Endothelial cell of umbilical vein (primary cell): Measurements from ENCODE around the gene KLHDC1. TPM values are rescaled to one million over a fixed set of nuclear protein-coding genes. Genes with fewer than 3 reads are reported as not detected.

Experiments
- BruUV-seq: library from RNA; stranded (reverse); fragments of 400-500 nt; replicated peaks from 2 replicates; lab custom pipeline; 2021; lab: Mats Ljungman, UMichigan
- CTCF ChIA-PET: fragments of 300-600, 350-600 bp; sonication (Branson Sonifier 250); formaldehyde crosslinking; loops from one replicate; lab custom pipeline; 2021; ENCODE audit warnings: antibody characterized with exemption, inconsistent platforms; lab: Charles Lee
- POLR2A ChIA-PET: fragments of 300-600, 350-600 bp; sonication (Branson Sonifier 250); formaldehyde crosslinking; loops from one replicate; lab custom pipeline; 2021; ENCODE audit warnings: antibody characterized with exemption, inconsistent platforms; lab: Charles Lee
- DNase-seq: peaks from one replicate; pipeline ENCODE4 v3.0.0-alpha.2; 2011; ENCODE audit warnings: low read depth, low spot score
- FAIRE-seq: peaks from 2 replicates; lab custom pipeline; 2011; peaks lifted over from hg19 to GRCh38; lab: Jason Lieb, UNC
- H2AFZ ChIP-seq: 2 replicates; pipeline ENCODE4 v1.6.0; 2012; ENCODE audit warnings: low read depth, low read length, control low read depth, inconsistent platforms
- H3K27ac ChIP-seq: 2 replicates; pipeline ENCODE4 v1.5.1; 2011; ENCODE audit warnings: low read depth, mild to moderate bottlenecking, control low read depth, low read length, moderate library complexity; ENCODE audit not compliant: insufficient read depth
- H3K27me3 ChIP-seq, 2 experiments: 2 replicates each; pipeline versions ENCODE4 v1.6.0 to v1.6.1; 2011; ENCODE audit warnings: low read length in 2 of 2, mixed read lengths in 1 of 2; ENCODE audit not compliant: control insufficient read depth in 2 of 2, insufficient read depth in 2 of 2
- H3K36me3 ChIP-seq, 2 experiments: 2 replicates in 1 of 2; 3 replicates in 1 of 2; pipeline ENCODE4 v1.5.1; 2011; ENCODE audit warnings: low read length in 2 of 2, mild to moderate bottlenecking in 1 of 2, moderate library complexity in 1 of 2; ENCODE audit not compliant: control insufficient read depth in 2 of 2, insufficient read depth in 2 of 2; ENCODE audit errors: extremely low read depth in 1 of 2
- H3K4me1 ChIP-seq: 3 replicates; pipeline ENCODE4 v1.5.1; 2011; ENCODE audit warnings: mild to moderate bottlenecking, low read length; ENCODE audit not compliant: control insufficient read depth, insufficient read depth; ENCODE audit errors: extremely low read depth
- H3K4me2 ChIP-seq: 2 replicates; pipeline ENCODE4 v1.6.1; 2011; ENCODE audit warnings: low read length, control low read depth, mixed read lengths; ENCODE audit not compliant: insufficient read depth
- H3K4me3 ChIP-seq, 3 experiments: fragments of 200-600 bp in 1 of 3; sonication (generic), shearing (Covaris generic) in 1 of 3; replicated peaks in 1 of 3; 2 replicates each; pipeline ENCODE4 v1.5.1; 2011 to 2016; ENCODE audit warnings: control low read depth in 3 of 3, low read length in 3 of 3, mild to moderate bottlenecking in 2 of 3, inconsistent platforms in 1 of 3, low read depth in 1 of 3, moderate library complexity in 1 of 3; ENCODE audit not compliant: insufficient read depth in 1 of 3
- H3K79me2 ChIP-seq: 2 replicates; pipeline ENCODE4 v1.6.0; 2012; ENCODE audit warnings: low read length, inconsistent platforms; ENCODE audit not compliant: control insufficient read depth, insufficient read depth
- H3K9ac ChIP-seq: replicated peaks from 2 replicates; pipeline ENCODE3; 2011; ENCODE audit warnings: low read length, control low read depth; ENCODE audit not compliant: insufficient read depth; ENCODE audit errors: extremely low read depth
- H3K9me1 ChIP-seq: replicated peaks from 3 replicates; pipeline ENCODE4 v1.6.0; 2011; ENCODE audit warnings: mild to moderate bottlenecking, low read length; ENCODE audit not compliant: control insufficient read depth, insufficient read depth; ENCODE audit errors: extremely low read depth
- H3K9me3 ChIP-seq: replicated peaks from 2 replicates; pipeline ENCODE4 v1.5.1; 2012; ENCODE audit warnings: low read length, inconsistent platforms; ENCODE audit not compliant: control insufficient read depth, insufficient read depth
- H4K20me1 ChIP-seq: replicated peaks from 2 replicates; pipeline ENCODE3; 2011; ENCODE audit warnings: mild to moderate bottlenecking, low read length; ENCODE audit not compliant: control insufficient read depth, insufficient read depth; ENCODE audit errors: extremely low read depth
- CTCF ChIP-seq, 2 donors: IDR thresholded peaks; 1 replicate in 1 of 2; 2 replicates in 1 of 2; pipeline ENCODE4 v1.5.1; 2011; ENCODE audit warnings: low read length in 2 of 2, mild to moderate bottlenecking in 2 of 2, moderate library complexity in 2 of 2, control low read depth in 1 of 2, inconsistent platforms in 1 of 2, low read depth in 1 of 2; ENCODE audit not compliant: insufficient read depth in 1 of 2; ENCODE audit errors: extremely low read depth in 1 of 2
- EZH2 ChIP-seq: IDR thresholded peaks from 2 replicates; pipeline ENCODE4 v1.6.1; 2012; ENCODE audit warnings: borderline replicate concordance, low read depth, mild to moderate bottlenecking, moderate library complexity, low read length, inconsistent platforms; ENCODE audit not compliant: severe bottlenecking
- FOS ChIP-seq: IDR thresholded peaks from 2 replicates; pipeline ENCODE4 v1.6.1; 2011; ENCODE audit warnings: mild to moderate bottlenecking, low read length, moderate library complexity, borderline replicate concordance; ENCODE audit not compliant: insufficient read depth
- GATA2 ChIP-seq: IDR thresholded peaks from 2 replicates; pipeline ENCODE4 v1.7.0; 2011; ENCODE audit warnings: low read depth, mild to moderate bottlenecking, moderate library complexity, mixed read lengths, low read length; ENCODE audit not compliant: insufficient read length, insufficient read depth
- MAX ChIP-seq: IDR thresholded peaks from 2 replicates; pipeline ENCODE4 v1.6.1; 2011; ENCODE audit not compliant: insufficient read depth, insufficient read length
- MYC ChIP-seq: IDR thresholded peaks from one replicate; pipeline ENCODE4 v1.6.1; 2011; ENCODE audit warnings: mild to moderate bottlenecking, low read depth, low read length
- POLR2A ChIP-seq: IDR thresholded peaks from 2 replicates; pipeline ENCODE4 v1.6.1; 2012; ENCODE audit warnings: low read depth, mild to moderate bottlenecking, control low read depth, low read length
- POLR2AphosphoS5 ChIP-seq: IDR thresholded peaks from 2 replicates; pipeline ENCODE4 v1.6.1; 2012; ENCODE audit warnings: low read depth, mild to moderate bottlenecking, control low read depth, low read length, moderate library complexity; ENCODE audit not compliant: insufficient read depth
- dilution Hi-C: fragments of 300-500 bp; cut with MboI; formaldehyde crosslinking; loops from one replicate; pipeline ENCODE4 v1.15.0; 2019; ENCODE audit warnings: low sequenced_read_pairs; ENCODE audit not compliant: extremely low pct_ligation_motif_present
- intact Hi-C: fragments of 100-400 bp; cut with micrococcal nuclease; formaldehyde crosslinking; loops from one replicate; pipeline ENCODE4 v1.10.0; 2022
- polyA plus RNA-seq, 4 experiments: library from polyadenylated mRNA; depleted of rRNA in 3 of 4; stranded (reverse) in 3 of 4; unstranded in 1 of 4; fragments of >200 nt; gene quantifications; 2 replicates each; pipeline versions ENCODE4 v1.2.1 to v1.2.3, GENCODE V29; 2011 to 2012; ENCODE audit warnings: missing spikeins in 1 of 4
- total RNA-seq: library from RNA; stranded (reverse); gene quantifications from 2 replicates; pipeline ENCODE4 v1.2.3, GENCODE V29; 2021

Gene KLHDC1
- total and polyA plus RNA-seq, 2 donors (not counting 3 experiments of a cell fraction or from before 2014, with no cell fraction given): 0.77 to 1.2 TPM

- ChIA-PET CTCF (interaction anchor here (0.8 to 1.6 kb wide), 3 partner anchors 21 to 79 kb away, joined by 3 to 5 read pairs (median 4); no protein-coding TSS in a partner anchor), POLR2A (interaction anchor here (0.7 kb wide), 1 partner anchor 69 kb away, joined by 3 read pairs; the partner anchor contains the start of gene RPL36AL)
- BruUV-seq: no TSS peak
- no peak overlapping the region for H3K27ac ChIP-seq
- H3K9me1 ChIP-seq: no peaks in the 10 kb centered on the region
- H3K4me1 ChIP-seq: peaks cover 8% of the 10 kb centered on the region
- H4K20me1 ChIP-seq: no peaks in the 10 kb centered on the region
- H3K36me3 ChIP-seq: no peaks in the 10 kb centered on the region
- DNase-seq (peak; percentile 11), FAIRE-seq (no peak)
- intact Hi-C loops (no loop called here), dilution Hi-C loops (no loop called here)
- H3K79me2 ChIP-seq: peaks cover 20% of the 10 kb centered on the region
- peak overlapping the region; percentile 73 for H2AFZ ChIP-seq
- H3K27me3 ChIP-seq: no peaks in the 10 kb centered on the region
- no peak overlapping the region for H3K4me3 ChIP-seq
- TF ChIP-seq POLR2A (no peak), GATA2 (no peak), MYC (no peak), CTCF (IDR thresholded peaks at IDR 0.05; ENCODE audit: extremely low read depth in 1 of 2, insufficient read depth in 1 of 2, low read depth in 1 of 2, low read length in 2 of 2) (no peak), EZH2 (no peak), POLR2AphosphoS5 (no peak), MAX (no peak), FOS (no peak)
- H3K4me2 ChIP-seq: no peak overlapping the region
- no peak overlapping the region for H3K9ac ChIP-seq
- H3K9me3 ChIP-seq: no peaks in the 10 kb centered on the region
These were observed 4.3 kb upstream of the KLHDC1 start for GRCh38 chr14:49688701-49689030.
